Stimulated activated naive CD4-positive, alpha-beta T cell treated with Interleukin-2 at 50 U/mL for 16 hours (primary cell): ENCODE data around the gene PNLIP.

Experiments used
- DNase-seq: peaks from one replicate; lab custom pipeline; 2025; lab: John Stamatoyannopoulos, UW

The PNLIP gene

DNA sequence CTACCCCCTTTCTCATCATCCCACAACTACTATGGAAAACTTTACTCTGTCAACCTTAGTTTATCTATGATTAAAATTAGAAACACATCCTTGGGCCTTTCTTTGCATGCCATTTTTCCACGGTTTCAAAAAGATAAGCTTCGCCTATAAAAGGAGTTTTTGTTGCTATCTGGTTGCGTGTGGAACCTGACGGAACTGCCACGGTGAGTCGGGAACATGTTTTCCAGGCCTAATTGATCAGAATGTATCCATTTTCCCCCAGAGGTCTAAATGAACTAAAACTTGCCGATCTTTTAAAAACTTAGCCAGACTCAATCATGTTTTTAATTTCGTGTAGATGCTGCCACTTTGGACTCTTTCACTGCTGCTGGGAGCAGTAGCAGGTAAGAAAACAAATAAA lies at the start of gene PNLIP:
TSS of gene PNLIP (plus strand) at position 176 of the 400 bp plus-strand sequence. CDS start at position 338, 162 bp downstream.
- no peak for DNase-seq

DNA sequence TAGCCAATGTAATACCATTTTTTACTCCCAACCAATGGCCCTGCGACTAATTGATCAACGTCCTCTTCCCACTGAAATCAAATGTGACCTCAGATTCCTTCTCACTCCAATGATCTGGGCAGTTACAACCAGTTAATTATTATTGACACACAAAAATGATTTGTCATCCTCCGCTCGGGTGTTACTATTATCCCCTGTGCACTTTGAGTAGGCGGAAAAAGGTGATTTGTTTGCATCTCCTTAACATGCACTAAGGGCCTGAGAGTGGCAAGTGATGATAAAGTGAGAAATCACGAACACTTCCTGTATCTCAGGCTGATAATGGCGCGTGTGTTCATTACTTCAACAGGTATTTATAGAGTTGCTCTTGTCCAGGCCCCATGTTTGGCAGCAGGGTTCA lies 40.9 kb upstream of the PNLIP start:
- DNase-seq: no peak

DNA sequence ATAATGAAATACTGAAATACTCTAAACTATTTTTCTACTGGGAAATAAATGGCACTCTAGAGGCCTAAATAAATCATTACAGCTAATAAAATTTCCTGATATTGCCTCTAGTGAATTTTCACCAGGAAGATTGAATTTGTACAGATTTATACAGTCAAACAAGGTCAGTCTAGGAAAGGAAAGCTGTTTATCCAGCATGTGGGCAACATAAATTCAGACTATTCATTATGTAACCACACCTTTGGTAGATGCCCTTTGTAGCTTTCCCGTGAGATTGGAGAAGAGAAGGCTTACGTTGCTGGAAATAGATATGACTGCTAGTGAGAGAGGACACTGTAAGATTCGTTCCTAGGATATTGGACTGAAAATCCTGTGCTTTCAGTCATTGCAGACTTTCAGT lies 35.2 kb upstream of the PNLIP start:
- DNase-seq: no peak

DNA sequence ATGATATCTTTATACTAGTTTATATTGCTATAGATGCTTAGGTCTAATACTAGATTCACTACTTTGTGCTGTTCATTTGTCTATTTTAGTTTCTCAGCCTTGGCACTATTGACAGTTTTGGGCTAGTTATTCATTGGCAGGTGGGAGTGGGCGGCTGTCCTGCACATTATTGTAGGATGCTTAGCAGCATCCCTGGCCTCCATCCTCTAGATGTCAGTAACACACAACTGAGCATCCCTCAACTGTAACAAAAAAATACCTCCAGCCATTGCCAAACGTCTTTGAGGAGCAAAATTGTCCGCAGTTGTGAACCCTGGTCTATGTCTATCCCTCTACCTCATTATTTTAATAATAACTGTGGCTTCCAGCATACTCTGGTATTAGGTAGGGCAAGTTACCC lies 34.4 kb upstream of the PNLIP start:
- no peak for DNase-seq

DNA sequence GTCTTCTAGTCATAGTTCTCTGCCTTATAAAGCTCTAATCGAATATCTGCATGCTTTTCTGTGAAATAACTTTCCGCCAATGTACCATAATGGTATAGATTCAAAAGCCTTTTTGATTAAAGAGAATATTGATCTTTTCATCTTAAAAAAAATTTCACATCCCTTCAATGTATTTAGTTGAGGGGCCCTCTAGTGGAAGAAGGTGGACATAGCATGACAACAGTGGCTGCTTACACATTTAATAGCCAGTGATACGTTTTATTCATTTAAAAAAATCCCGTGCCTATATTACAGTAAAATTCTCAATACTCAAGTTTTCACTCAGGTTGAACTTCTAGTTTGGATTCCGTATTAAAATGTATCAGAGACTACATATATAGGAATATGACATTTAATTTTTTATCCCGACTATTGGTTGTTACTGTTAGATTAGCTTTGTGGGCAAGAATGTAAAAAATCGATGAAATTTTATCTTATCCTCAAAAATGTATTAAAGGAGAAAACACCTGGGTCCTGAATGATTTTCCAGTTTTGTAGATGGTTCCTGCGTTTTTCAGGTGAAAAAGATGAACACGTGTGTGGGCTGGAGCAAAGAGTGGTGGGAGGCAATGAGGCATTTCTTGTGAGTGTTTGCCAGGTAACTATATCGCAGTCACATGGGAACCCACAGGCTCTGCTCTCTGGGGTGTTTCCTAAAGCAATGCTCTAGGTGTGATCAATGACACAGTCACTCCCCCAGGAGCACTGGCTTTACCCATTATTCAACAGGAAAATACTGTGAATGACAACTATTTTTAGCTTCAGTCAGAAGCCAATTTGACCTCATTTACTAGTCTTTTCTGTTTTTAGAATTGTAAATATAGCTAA lies 24.1 kb upstream of the PNLIP start:
- peak; percentile 1 for DNase-seq

DNA sequence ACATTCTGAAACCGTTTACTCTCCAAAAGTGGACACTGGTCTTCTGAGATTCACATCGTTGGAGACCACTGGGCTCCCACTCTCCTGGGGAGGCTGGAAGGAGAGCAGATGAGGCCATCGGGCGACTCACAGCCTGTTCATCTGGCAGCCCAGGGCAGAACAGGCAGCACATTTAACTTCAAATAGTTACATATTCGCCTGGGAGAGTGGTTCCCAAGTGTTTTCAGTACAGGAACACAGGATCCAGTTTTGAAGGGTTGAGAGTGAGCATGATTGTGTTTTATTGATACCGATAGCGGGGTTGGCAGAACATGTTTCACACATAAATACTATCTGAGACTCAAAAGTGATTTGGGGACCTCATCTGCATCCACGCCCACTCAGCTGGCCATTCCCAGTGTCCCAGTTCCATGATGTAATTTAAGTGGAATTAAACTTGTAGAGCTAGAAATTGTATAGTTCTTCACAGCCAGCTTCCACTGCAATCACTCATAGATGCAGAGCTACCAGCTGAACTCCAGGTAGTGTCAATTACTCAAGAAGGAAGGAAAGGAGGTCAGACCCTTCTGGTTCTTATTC lies 22.8 kb upstream of the PNLIP start:
- DNase-seq: no peak

DNA sequence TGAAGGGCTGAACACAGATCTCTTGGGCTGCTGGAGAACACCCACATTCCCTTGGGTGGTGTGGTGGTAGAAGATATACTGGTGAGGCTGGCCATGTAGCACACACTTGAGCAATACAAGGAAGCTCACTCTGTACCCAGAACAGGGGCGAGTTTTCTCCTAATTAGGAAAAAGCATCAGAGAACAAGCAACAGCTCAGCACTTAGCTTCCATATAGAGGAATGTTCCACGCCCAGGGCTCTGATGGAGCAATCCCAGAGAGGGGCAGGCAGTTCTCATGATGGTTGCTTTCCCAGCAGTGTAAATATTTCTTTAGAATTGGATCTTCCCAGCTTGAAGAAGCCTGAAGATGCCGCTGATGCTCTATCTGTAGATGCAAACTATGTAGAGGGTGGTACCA lies 21.0 kb upstream of the PNLIP start:
- no peak for DNase-seq

DNA sequence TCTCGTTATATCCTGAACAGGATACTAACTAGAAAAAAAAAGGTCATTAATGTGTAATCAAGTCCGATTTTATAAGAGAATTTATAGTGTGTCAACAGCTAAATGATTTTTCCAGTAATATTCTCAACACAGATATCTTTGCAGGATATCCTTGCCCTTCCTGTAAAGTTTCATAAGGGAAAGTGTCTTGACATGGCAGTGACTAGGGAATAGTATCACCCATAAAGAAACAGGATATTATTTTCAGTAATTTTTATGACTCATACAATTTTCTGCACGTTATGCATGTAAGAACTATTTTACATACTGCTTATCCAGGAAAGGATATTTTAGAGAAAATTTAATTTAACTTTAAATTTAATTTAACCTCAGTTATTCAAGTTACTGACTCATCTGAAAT lies 19.5 kb upstream of the PNLIP start:
- DNase-seq: no peak

DNA sequence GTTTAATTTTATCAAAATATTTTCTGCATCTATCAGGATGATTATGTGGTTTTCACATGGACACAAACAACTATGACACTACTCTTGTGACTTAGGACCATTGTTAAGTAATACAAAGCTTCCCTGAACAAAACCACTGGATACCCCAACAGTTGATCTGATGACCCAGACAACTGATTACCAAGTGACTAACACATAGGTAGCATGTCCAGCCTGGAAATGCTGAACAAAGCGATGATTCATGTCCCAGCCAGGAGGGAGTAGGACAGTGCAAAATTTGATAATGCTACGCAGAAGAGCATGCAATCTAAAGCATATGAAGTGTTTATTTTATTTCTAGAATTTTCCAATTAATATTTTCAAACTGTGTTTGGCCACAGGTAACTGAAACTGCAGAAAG lies 8.9 kb upstream of the PNLIP start:
- DNase-seq: no peak

DNA sequence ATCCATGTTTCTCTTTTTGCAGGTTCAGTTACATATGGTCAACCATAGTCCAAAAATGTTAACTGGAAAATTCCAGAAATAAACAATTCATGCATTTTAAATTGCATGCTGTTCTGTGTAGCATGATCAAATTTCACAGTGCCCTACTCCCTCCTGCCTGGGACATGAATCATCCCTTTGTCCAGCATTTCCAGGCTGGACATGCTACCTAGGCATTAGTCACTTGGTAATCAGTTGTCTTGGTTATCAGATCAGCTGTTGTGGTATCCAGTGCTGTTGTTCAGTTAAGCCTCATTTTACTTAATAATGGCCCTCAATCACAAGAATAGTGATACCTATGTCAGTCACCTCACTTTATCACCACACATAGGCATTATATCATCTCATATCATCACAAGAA lies 7.3 kb upstream of the PNLIP start:
- DNase-seq: no peak

DNA sequence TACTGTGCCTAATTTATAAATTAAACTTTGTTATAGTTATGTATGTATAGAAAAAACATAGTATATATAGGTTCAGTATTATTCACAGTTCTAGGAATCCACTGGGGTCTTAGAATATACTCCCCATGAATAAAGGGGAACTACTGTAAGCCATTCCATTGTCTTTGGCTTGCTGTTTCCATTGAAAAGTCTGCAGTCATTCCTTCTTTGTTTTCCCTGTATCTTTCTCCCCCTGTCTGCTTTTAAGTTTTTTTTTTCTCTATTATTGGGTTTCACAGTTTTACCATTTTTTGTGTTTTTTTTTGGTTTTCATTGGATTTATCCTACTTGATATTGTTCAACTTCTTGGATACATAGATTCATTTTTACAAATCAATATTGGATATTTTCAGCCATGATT lies 6.7 kb upstream of the PNLIP start:
- no peak for DNase-seq

DNA sequence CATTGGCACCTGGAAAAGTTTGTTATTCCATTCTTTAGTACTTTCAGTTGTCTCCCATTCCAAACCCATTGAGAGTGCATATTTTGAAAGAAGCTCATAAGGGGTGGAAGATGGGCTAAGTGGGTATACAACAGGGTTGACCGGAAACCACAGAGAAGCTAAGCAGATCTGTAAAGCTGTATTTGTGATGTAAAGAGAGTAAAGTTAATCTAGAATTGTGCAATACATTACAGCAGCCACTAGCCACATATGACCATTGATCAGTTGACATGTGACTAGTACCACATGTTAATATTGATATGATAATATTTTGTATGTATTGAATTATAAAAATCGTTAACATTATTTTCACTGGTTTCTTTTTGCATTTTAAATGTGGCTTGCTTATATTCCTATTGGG lies 4.9 kb upstream of the PNLIP start:
- no peak for DNase-seq

DNA sequence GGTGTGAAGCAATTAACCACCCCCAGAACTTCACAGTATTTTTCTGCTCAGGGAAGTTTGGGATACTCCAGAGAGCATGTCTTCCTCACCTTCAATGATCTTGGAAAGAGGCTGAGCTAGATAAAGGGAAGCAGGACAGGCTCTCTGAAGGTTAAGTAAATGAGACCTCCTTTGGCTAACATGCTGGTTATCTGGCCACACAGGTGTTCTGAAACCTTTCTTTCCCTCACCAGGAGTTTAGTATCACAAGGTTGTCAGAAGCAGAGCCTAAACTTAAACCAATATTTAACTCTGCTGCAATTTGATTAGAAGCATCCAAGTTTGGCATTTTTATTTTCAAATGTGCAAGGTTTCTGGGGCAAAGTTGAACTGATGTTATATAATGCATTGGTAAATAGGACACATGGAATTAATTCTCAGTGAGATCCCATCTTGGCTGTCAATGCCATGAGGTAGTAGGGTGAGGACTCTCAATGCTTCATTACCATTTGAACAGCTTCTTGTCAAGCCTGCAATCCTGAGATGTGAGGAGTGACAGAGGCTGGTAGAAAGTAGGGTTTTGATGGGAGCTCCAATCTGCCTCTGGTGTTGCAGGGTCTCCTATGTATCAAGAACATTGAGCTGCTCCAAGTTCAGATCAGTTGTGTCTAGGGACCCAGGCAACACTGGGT lies 3.6 kb upstream of the PNLIP start:
- DNase-seq: no peak

DNA sequence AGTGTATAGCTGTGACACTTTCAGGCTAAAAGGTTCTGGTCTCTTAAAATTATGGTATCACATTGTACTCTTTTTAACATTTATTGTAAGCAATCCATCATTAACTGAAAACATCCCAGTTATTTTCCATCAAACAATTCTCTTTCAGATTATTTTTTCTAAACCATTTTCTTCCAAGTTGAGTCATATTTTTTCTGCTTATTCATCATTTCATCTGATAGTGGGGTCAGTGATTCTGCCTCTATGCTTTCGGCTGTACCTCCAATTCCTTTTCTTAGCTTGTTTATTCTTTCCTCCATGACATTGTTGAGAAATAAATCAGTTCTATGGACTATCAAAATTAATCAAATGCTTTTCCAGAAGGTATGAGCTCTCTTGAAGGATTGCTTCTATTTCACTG lies 609 bp upstream of the PNLIP start:
- DNase-seq: no peak

DNA sequence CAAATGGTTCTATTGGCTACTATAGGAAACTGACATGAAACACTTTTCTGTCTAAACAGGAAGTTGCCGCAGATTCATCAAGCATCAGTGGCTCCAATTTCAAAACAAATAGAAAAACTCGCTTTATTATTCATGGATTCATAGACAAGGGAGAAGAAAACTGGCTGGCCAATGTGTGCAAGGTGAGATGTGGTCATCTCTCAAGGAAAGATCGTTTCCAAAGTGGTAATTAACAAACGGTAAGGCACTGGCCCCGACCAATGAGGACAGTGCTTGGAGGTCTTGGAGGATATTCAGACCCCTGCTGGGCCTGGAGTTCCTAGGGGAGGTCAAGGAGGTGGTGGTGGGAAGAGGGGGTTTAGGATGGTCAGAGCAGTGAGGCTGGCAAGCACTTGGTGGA lies 2.6 kb downstream of the PNLIP start:
- no peak for DNase-seq

DNA sequence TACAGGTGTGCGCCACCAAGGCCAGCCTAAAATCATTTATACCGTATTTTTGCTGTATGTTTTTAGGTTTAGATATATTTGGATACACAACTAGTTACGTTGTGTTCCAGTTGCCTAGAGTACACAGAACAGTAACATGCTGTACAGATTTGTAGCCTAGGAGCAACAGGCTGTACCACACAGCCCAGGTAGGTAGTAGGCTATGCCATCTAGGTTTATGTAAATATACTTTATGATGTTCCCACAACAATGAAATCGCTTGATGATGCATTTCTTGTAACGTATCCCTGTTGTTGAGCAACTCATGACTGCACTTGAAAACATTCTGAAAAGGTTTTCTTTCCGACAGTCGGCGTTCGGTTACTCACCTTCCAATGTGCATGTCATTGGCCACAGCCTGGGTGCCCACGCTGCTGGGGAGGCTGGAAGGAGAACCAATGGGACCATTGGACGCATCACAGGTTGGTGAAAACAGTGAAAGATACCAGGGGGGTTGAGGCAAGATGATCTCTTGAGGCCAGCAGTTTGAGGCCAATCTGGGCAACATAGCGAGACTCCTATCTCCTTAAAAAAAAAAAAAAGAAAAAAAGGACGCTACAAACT lies 7.7 kb downstream of the PNLIP start:
- DNase-seq: no peak

DNA sequence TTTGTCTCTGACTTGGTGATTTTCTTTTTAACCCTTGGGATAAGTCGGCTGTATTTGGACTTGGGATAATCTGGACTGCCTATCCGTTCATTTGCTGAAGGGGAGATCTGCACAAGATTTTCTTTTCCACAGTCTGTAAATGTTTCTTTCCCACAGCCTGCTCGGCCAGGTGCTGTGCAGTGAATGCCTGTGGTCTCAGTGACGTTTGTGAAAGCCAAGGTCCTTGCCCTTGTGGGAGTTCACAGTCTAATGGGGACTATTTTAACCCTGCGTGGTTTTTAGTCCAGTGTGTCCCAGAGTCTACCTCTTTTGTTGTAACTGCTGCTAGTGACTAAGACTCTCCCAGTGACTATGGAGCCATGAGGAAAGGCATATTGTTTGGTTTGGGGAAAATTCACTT lies 8.9 kb downstream of the PNLIP start:
- no peak for DNase-seq

DNA sequence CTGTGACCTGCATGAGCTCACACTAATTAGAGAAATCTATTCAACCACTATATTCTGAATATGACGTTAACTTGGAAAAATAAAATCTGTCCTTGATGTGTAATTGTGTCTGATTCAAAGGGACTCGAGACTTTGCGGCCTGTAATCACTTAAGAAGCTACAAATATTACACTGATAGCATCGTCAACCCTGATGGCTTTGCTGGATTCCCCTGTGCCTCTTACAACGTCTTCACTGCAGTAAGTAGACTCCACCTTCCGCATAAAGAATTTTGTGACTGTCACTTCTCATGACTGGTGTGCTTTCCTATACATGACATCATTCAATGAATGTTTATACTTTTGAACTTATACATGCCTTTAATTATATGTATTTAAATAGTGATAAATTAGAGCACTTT lies 10.1 kb downstream of the PNLIP start:
- no peak for DNase-seq

DNA sequence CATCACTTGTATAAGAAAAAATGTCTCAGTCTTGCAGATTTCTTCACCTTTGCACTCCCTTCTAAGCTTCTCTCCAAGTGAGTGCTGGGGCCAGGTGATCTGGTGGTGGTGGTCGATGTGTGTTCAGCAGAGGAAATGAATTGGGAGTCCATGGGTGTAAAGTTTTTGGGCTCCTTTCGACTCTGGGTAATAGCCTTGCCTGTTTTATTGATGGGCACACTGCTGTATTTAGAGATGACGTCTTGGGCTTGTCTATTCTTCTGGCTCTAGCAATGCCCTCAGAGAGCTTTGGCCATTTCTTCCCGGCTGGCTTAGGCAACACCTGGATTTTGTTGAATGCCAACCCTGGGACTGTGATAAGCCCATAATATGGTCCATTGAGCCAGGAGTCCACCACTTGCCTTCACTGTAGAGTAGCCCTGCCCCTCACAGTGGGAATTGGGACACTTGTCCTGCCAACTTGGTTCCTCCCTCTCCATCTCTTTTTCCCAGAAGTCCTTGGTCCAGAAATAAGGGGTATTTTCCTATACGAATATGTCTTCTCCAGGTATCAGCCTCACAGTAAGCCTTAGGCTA lies 11.7 kb downstream of the PNLIP start:
- DNase-seq: no peak

DNA sequence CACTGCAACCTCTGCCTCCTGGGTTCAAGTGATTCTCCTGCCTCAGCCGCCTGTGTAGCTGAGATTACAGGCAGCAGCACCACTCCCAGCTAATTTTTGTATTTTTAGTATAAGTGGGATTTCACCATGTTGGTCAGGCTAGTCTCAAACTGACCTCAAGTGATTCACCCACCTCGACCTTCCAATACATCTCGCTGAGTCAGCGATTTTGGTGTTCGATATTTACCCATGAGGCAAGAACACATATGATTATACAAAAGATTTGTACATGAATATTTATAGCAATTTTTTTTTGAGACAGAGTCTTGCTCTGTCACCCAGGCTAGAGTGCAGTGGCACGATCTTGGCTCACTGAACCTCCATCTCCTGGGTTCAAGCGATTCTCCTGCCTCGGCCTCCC lies 19.8 kb downstream of the PNLIP start:
- no peak for DNase-seq

DNA sequence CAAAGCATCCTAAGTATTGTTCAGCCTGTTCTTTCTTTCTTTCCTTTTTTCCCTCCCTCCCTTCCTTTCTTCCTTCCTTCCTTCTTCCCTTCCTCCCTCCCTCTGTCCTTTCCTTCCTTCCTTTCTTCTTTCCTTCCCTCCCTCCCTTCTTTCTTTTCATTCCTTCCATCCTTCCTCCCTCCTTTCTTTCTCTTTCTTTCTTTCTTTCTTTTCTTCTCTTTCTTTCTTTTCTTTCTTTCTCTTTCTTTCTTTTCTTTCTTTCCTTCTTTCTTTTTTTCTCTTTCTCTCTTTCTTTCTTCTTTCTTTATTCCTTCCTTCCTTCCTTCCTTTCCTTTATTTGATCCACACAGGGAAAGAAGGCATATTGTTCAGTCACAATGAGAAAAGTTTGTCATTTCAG lies 21.2 kb downstream of the PNLIP start:
- no peak for DNase-seq

DNA sequence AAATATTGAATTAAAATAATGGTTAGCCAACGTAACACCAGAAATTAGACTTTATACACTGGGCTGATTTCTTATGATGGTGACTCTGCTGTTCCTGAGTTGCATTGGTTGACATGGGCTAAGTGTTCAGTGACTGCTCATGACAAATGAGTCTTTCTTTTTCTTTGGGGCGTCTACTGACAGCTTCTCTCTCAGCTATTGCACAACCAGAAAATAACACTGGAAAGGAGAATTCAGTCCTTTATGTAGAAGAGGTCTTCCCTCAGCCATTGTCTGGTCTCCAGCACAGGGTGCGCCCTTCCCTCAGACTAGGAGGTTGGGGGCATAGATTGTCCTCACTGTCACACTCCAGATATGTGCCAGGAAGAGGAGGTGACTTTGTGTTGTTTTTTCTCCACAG lies 21.6 kb downstream of the PNLIP start:
- no peak for DNase-seq

DNA sequence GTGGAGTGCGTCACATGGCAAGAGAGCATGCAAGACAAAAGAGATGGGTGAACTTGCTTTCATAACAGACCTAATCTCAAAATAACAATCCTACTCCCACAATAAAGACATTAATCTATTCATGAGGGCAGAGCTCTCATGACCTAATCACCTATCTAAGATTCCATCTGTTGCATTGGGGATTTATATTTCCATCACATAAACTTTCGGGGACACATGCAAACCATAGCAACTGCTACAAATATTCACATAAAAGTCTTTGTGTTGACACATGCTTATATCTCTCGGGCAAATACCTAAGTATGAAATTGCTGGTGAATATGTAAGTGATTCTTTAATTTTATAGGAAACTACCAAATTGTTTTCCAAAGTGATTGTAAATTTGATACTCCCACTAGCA lies 29.1 kb downstream of the PNLIP start:
- DNase-seq: no peak
